ENCODE measurements around the gene VWA8.
"Not testable (repeated sequence)": the region's sequence is repeated elsewhere in the genome, so short reads cannot be mapped to it uniquely, and the experiment has no call there.

The VWA8 gene

DNA sequence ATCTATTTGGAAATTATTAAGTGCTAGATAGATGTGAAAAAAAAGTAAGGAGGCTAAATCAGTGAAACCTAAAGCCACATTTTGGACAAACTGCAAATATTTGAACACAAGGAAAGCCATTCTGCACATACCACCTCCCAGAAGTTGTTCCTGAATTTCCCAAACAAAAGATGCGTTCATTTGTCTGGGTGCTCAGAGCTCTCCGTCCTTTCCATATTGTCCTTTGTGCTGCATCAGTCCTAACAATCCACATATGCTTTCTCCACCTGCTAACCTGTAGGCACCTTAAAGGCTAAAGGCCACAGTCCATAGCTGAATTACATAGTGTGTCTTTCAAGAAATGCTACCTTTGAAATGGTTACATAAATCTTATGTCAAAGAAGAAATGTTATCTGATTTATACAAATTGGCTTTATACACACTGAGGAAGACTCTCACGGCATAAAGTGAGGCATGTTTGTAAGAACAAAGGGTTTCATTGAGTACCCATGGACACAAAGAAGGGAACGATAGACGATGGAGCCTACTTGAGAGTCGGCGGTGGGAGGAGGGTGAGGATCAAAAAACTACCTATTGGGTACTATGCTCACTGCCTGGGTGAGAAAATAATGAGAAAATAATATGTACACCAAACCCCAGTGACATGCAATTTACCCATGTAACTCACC lies 321.5 kb downstream of the VWA8 start:
- DNase-seq = no peak

DNA sequence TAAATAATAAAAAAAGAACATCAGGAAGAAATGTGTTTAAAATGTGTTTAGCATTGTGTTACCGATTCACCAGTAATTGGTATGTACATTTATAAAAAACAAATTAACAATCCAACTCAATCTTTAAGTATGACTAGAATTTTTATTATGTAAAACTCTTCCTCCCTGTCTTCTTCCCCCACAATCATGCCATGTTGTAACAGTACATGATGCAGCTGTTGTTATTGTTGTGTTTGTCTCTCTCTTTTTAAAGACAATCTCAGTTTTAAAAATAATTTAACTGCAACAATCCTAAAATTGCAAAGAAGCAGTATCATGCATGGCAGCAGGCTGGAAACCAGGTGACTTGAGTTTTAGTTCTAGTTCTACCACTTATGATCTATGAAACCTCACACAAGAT lies 323.3 kb downstream of the VWA8 start:
- DNase-seq = no peak

DNA sequence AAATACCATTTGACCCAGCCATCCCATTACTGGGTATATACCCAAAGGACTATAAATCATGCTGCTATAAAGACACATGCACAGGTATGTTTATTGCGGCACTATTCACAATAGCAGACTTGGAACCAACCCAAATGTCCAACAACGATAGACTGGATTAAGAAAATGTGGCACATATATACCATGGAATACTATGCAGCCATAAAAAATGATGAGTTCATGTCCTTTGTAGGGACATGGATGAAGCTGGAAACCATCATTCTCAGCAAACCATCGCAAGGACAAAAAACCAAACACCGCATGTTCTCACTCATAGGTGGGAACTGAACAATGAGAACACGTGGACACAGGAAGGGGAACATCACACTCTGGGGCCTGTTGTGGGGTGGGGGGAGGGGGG lies 323.9 kb downstream of the VWA8 start:
- not testable (repeated sequence) for DNase-seq

DNA sequence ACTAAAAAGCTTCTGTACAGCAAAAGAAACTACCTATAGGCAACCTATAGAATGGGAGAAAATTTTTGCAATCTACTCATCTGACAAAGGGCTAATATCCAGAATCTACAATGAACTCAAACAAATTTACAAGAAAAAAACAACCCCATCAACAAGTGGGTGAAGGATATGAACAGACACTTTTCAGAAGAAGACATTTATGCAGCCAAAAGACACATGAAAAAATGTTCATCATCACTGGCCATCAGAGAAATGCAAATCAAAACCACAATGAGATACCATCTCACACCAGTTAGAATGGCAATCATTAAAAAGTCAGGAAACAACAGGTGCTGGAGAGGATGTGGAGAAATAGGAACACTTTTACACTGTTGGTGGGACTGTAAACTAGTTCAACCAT lies 324.3 kb downstream of the VWA8 start:
- DNase-seq = not testable (repeated sequence)

DNA sequence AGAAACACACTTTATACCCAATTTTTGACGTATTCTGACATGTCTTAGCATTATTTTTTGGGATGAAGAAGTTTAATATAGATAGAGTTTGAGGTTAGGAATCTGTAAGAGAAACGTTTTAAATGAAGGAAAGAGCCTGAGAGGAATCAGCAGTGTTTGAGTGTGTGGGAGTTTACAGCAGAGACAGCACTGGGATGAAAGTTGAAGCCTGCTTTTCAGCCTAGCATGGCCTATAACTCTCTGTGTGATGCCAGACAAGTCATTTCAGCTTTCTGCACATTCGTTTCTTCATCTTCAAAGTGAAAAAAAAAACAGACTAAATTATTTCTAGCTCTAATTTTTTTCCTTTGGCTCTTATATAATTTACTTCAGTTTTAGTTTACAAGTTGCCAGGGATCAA lies 326.5 kb downstream of the VWA8 start:
- no peak for DNase-seq

DNA sequence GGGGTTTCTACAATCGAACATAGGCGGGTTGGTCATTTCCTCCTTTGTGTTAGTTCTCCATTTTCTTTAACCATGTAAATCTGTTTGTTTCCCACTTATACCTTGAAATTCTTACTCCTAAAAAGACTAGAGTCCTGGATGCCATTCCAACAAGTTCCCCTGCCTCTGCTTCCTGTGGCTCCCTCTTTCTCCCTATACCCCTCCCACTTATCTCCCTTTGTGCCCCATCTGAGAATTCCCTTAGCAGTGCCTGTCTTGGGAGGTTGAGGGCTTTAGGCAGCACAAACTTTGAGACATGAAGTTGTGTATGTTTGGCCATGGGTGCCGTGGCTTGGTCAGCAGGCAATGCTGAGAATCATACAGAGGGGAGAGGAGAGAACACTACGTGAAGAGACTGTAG lies 327.1 kb downstream of the VWA8 start:
- no peak for DNase-seq

DNA sequence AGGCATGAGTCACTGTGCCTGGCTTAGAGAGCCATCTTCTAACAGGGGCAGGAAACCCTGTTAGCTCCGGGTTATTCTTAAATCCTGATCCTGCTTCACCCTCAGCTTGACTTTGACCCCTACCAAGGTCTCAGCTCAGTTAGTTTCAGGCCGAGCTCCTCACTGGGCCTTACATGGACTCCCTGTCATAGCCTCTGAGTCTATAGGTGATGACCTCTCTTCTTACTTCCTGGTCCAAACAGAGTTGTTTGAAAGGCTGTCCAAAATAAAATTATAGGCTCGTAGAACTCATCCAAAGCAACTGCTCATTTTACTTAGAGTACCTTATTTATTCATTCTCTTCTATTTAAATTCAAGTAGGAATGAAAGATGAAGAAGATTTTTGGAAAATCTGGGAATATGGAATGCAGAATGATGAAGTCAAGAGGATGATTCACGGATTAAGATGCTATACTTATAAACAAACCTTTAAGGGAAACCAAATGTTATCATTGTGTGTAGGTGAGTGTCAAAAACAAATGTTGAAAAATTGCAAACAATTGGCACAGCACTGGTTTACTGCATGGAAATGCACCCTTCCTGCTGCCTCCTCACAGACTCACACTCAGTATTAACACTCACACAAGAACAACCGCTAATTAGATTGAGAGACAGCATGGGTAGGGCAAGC lies 329.5 kb downstream of the VWA8 start:
- no peak for DNase-seq

DNA sequence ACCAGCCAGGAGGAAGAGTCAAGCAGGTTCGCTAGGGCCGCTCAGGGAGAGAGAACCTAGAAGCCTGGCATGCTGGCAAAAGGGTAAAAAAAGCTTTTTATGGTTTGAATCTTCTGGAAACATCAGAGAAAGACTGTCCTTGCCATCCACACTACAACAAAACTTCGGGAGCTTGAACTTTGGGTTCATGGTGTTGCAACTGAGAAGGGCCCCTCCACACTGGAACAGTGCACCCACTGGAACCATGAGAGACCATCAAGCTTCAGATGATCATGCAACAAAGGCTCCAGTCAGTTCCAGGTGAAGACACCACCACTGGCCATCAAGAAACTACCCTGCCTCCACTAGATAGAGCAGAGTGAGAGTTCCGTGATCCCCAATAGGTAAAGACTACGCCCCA lies 333.5 kb downstream of the VWA8 start:
- DNase-seq = no peak

DNA sequence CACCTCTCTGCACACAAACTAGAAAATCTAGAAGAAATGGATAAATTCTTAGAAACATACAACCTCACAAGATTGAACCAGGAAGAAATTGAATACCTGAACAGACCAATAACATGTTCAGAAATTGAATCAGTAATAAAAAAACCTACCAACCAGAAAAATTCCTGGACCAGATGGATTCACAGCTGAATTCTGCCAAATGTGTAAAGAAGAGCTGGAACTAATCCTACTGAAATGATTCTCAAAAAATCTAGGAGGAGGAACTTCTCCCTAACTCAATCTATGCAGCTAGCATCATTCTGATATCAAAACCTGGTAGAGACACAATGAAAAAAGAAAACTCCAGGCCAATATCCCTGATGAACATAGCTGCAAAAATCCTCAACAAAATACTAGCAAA lies 336.9 kb downstream of the VWA8 start:
- no peak for DNase-seq

DNA sequence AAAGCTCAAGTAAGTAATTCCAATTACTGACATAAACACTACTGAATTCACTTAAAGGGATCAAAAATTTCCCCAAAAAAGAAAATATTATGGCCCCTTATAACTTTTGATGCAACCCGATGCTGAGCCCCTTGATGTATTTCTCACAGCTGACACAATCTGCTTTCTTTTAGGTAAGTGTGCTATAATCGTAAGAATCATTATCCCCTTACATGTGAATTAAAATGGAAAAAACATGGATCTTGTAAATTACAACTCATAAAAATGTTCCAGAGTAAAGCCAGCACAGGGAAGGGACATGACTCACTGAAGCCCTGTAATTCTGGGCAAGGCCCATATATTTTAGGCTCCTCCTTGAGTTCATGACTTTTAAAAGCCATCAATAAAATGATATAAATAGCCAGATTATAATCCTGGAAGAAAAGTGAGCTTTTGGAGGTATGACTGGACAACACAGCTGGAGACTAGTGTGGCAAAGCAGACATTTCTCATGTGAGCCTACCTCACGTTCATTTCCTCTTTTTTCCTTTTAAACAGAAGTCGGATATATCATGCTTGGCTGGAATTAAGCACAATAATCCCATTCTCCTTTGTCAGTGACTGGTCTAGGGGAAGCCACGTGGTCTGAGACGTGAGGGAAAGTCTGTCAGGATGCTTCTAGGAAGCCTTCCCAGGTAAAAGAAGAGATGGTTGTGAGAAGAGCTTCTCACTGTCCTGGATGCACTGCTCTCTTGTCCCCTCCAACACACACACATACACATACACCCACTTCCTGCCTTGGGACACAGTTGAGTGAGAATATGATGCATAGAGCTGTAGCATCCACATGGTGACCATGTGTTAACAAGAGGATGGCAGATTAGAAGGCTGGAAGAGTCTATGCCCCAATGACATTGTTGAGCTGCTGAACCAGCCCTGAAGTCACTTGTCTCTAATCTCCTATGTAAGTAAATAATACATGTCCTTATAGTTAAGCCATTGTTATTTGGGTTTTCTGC lies 338.2 kb downstream of the VWA8 start:
- no peak for DNase-seq

DNA sequence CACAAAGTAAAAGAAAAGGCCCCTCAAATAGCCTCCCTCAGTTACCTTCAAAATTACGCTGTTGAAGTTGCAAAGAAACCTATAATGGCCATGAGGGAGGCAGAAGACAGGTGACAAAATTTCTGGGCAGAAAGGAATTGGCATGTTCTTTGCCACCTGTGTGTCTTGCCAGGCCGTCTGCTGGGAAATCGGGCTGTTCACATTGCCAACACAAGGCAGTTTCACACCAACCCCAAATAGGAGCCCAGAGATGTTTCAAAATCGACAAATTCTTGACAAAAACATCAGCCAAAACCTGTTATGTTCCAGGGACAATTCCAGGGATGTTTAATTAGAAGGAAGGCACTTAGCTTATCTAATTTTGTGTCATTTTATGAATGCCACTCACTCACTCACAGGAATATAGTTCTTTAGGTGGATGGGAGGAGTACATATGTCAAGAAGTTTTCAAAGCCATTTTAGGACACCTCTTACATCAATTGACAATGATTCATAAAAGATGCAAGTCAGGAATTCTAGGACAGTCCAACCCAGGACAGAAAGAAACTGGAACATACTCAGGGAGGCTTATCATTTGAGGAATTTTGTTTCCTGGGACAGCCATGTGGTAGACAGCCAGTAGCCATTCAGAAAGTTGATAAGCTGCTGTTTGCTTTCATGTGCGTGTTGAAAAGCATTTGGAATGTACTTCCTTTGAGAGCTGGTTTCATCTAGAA lies 339.0 kb downstream of the VWA8 start:
- no peak for DNase-seq

DNA sequence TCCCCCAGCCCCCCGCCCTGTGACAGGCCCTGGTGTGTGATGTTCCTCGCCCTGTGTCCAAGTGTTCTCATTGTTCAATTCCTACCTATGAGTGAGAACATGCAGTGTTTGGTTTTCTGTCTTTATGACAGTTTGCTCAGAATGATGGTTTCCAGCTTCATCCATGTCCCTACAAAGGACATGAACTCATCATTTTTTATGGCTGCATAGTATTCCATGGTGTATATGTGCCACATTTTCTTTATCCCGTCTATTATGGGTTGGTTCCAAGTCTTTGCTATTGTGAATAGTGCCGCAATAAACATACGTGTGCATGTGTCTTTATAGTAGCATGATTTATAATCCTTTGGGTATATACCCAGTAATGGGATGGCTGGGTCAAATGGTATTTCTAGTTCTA lies 343.3 kb downstream of the VWA8 start:
- DNase-seq = not testable (repeated sequence)

DNA sequence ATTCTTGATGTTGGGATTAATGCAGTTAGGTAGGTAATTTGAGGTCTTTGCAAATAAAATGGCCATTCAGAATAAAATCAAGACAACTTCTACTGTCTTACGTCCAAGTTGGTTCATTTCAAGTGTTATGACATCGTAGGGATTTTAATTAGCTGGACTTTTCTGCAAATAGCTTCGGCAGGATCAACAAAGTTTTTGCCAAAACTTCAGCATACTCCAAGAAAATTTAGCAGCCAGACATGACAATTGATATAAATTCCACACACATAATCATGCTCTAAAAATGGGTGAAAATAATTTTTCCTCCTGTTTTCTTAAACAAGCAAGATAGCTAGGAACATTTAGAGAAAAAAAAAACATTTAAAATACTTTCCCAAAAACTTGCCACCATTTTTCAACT lies 344.8 kb downstream of the VWA8 start:
- DNase-seq = no peak

DNA sequence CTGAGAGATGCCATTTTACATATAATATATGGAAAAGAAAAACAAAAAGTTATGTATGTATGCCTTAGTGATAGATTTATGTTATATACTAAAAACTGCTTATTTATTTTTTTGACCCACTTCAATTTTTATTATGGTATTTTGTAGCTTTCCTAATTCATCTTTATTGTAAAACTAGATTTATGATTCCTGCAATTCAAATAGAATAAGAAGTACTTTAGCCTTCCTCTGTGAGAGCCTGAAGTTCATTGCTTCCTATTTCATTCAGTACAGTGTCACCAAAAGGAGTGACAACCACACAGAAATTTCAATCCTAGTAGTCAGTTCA lies 345.4 kb downstream of the VWA8 start:
- DNase-seq = no peak

DNA sequence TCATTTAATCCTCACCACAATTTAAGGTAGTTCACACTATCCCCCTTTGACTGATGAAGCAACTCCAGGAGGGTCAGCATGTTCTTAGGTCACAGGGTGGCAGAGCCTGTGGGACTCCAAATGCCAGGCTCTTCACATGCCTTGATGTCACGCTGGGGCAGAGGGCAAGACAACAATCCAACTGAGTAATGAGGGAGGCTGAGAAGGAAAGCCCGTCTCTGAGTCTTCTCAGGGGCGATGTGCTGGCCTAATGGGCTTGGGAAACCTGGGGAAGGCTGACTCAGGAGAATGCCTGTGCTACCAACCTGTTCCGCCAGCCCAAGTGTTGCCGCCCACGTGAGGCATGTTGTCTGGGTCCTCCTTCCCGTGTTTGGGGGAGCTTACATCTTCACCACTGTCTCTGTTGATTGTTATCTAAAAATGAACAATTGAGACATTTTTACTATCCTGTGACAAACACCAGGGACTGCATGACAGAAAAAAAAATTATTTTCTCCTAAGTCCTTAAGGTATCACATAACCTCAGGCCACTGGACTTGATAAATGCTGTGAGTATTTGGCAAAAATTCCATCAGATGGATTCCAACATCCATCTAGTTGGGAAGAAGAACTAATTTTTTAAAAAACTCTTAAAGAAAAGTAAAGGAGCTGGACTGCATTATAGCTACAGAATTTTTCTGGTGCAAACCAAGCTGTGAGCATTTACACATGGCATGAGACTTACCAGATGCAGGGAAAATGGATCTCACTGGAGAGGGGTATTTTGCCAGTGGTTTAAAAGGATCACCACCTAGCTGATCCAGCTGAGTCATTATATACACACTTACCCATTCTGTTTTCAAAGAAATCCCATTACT lies 346.0 kb downstream of the VWA8 start:
- no peak for DNase-seq

DNA sequence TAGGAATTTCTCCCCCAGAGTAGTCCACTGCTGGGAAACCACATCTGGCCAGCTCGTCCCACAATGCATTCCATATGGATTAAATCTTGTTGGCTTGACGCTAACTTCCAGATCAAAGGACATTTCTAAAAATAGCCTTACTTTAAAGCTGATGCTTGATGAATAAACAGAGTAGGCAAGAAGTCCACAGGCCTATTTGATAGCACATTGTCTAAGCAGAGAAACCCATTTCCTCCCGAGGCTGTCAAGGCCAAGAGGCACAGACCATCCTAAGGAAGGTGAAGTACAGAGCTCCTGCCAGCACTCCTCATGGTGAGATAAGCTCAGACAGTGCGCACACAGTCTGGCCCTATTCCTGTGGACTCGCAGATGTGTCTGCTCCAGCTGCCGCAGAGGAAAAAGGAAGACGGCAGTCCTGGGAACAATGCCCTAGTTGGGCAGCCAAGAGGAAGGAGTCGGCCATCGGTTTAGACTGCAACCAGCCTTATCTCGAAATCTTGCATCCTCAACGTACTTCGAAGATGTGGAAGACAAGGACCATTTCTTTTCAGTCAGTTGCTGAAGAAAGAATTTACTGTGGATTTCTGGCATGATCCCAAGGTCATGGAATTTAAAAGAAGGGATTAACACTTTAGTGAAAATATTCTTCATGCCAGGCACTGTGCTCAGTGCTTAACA lies 346.8 kb downstream of the VWA8 start:
- DNase-seq = no peak

DNA sequence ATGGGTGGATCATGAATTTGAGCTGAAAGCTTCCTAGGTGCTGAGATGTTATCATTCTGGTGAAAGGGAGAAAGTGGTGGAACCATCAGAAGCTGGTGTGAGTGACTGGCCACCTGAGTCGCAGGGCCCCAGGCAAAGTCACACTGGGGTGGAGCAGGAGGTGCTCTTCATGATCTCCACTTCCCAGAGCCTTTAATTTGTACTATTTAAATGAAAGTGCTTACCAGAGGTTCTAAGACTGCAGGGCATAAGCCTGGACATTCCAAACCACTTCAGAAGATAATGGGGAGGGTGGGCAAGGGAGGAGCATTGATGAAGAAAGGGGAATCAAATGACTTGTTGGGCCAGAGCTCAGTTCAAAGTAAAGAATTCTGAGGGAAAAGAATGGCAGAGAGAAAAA lies 347.4 kb downstream of the VWA8 start:
- DNase-seq = no peak

DNA sequence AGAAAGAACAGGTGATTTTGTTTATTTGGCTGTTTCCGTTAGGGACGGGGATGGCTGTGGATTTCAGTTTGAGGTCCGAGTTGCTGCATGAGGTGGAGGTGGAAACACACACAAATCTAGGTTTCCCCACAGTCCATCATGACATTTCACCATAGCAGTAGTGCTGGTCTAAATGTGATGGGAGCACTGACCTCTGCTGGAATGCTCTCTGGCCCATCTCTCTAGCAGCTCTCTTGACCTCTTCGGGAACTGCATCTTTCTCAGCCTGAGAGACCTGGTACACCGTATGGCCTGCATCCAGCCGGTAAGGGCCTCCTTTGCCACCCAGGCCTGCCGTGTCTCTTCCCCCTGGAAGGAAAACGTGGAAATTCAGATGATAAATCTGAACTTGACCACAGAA lies 349.5 kb downstream of the VWA8 start:
- no peak for DNase-seq

DNA sequence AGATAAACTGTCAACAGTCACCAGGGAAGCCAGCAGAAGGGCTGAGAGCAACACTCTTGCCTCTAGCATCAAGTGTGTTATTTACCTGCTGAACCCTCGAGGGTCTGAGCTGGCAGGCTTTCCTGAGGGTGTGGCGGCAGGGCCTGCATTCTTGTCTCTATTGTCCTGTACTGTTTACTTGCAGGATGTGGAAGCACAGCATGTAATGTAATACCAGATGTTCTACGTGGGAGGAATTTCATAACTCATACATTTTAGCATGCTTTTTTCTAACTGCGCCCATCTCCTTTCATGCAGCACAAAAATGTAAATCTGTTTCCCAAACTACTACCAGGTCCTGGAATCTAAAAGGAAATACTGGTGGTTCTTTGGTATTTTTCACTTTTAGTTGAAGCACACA lies 350.5 kb downstream of the VWA8 start:
- no peak for DNase-seq

DNA sequence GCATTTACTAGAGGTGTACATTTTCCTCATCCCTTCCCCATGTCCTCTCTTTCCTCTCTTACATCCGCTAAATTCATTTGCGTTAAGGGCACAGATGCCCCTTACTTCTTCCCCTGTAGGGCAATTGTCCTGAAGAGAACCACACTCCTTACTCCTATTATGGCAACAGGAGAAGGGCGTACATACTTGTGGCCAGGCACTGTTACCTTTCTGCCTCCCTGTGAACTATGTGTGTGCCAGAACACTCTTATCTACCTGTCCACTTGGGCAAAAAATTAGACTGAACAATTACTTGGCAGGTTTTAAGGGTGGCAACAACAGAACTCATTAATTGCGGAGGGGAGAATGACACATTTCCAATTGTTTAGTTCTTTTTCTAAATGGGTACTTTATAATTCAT lies 351.1 kb downstream of the VWA8 start:
- no peak for DNase-seq

DNA sequence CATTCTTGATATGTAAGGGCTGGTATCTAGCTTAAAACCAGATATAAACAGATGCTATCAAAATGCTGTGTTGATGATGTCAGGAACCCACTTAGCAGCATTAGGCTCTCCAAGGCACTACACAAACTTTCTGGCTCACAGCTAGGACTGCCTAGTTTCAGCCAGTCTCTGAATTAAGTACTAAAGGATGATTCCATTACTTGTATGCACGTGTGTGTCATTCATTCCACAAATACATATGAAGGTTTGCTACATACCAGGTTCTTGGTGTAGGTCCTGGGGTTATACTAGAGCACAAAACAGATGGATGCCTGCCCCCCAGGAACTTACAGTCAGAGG lies 352.1 kb downstream of the VWA8 start:
- no peak for DNase-seq

Data from activated effector memory CD4-positive, alpha-beta T cell treated with anti-CD3 and anti-CD28 coated beads, Interleukin-2, amount 50 U/mL, for 16 hours (primary cell).